HepG2 (cell line): ENCODE data around the gene RABGAP1L. TPM values are rescaled to one million over a fixed set of nuclear protein-coding genes. Genes with fewer than 3 reads are reported as not detected.

Experiments
- ATAC-seq: fragments of 200-7000 bp; cut with Tn5 transposase; 3 replicates; pipeline ENCODE4 v1.9.1; 2020; ENCODE audit warnings: mild to moderate bottlenecking, moderate library complexity
- BruUV-seq: library from RNA; stranded (reverse); fragments of 400-500 nt; replicated peaks from 2 replicates; lab custom pipeline; 2021; lab: Mats Ljungman, UMichigan
- CTCF ChIA-PET: fragments of 300-600 bp; formaldehyde crosslinking; extraction: SDS; loops from one replicate; lab custom pipeline; 2021; ENCODE audit warnings: low total read pairs, inconsistent platforms, low intra/inter-chr PET ratio; lab: Yijun Ruan, JAX
- POLR2A ChIA-PET: fragments of 350-600 bp; sonication (Branson Sonifier 250); formaldehyde crosslinking; loops from one replicate; lab custom pipeline; 2020; ENCODE audit warnings: antibody characterized with exemption, inconsistent platforms; lab: Yijun Ruan, JAX
- DNase-seq: peaks from one replicate; pipeline ENCODE4 v3.0.0-alpha.2; 2015; ENCODE audit warnings: low spot score
- FAIRE-seq: peaks from 3 replicates; lab custom pipeline; 2011; peaks lifted over from hg19 to GRCh38; lab: Jason Lieb, UNC
- H2AFZ ChIP-seq: one replicate; pipeline ENCODE4 v1.6.1; 2011; ENCODE audit warnings: low read length, inconsistent platforms
- H3K27ac ChIP-seq: fragments of 300-600 bp; 3 replicates; pipeline ENCODE4 v1.8.0; 2011; ENCODE audit warnings: mixed run types, mild to moderate bottlenecking, mixed read lengths, low read length, inconsistent platforms; ENCODE audit not compliant: insufficient read depth; ENCODE audit errors: extremely low read length
- H3K27me3 ChIP-seq, 2 experiments: fragments of 200-600 bp in 1 of 2; 2 replicates in 1 of 2; 3 replicates in 1 of 2; pipeline versions ENCODE4 v1.6.0 to v1.8.0; 2011; ENCODE audit warnings: low read length in 2 of 2, mild to moderate bottlenecking in 2 of 2, moderate library complexity in 2 of 2, inconsistent platforms in 1 of 2; ENCODE audit not compliant: insufficient read depth in 2 of 2, control insufficient read depth in 1 of 2
- H3K36me3 ChIP-seq, 2 experiments: fragments of 200-600 bp in 1 of 2; replicated peaks in 1 of 2; 2 replicates in 1 of 2; 3 replicates in 1 of 2; pipeline versions ENCODE4 v1.5.1 to v1.8.0; 2011; ENCODE audit warnings: low read length in 2 of 2, inconsistent platforms in 1 of 2; ENCODE audit not compliant: insufficient read depth in 2 of 2, control insufficient read depth in 1 of 2
- H3K4me1 ChIP-seq: 2 replicates; pipeline ENCODE4 v1.5.1; 2012; ENCODE audit warnings: low read length, inconsistent platforms; ENCODE audit not compliant: insufficient read depth
- H3K4me2 ChIP-seq: 2 replicates; pipeline ENCODE4 v1.6.0; 2011; ENCODE audit warnings: low read depth, low read length, inconsistent platforms
- H3K4me3 ChIP-seq, 3 experiments: fragments of 200-600 bp in 1 of 3; sonication (generic), shearing (Covaris generic) in 1 of 3; replicated peaks in 1 of 3; 2 replicates each; pipeline ENCODE4 v1.5.1; 2011 to 2016; ENCODE audit warnings: low read length in 3 of 3, inconsistent platforms in 2 of 3, low read depth in 2 of 3, mild to moderate bottlenecking in 2 of 3, control low read depth in 1 of 3, mixed read lengths in 1 of 3; ENCODE audit not compliant: insufficient read depth in 1 of 3
- H3K79me2 ChIP-seq: one replicate; pipeline ENCODE4 v1.6.1; 2011; ENCODE audit warnings: low read length, inconsistent platforms; ENCODE audit not compliant: insufficient read depth
- H3K9ac ChIP-seq: 2 replicates; pipeline ENCODE4 v1.6.0; 2011; ENCODE audit warnings: mild to moderate bottlenecking, low read depth, low read length, inconsistent platforms; ENCODE audit not compliant: insufficient read depth
- H3K9me3 ChIP-seq: 2 replicates; pipeline ENCODE4 v1.5.1; 2012; ENCODE audit warnings: mild to moderate bottlenecking, low read length
- H4K20me1 ChIP-seq: 2 replicates; pipeline ENCODE4 v1.6.0; 2011; ENCODE audit warnings: inconsistent platforms, mild to moderate bottlenecking, low read length, moderate library complexity; ENCODE audit not compliant: insufficient read depth
- FOSL2 ChIP-seq: sonication (generic); formaldehyde crosslinking; IDR thresholded peaks from 2 replicates; pipeline ENCODE4 v1.4.0; 2020; ENCODE audit warnings: missing genetic modification reagents
- HOXA9 ChIP-seq: sonication (generic); formaldehyde crosslinking; IDR thresholded peaks from 2 replicates; pipeline ENCODE4 v1.8.1; 2022; ENCODE audit warnings: missing genetic modification reagents, mild to moderate bottlenecking, moderate library complexity, borderline replicate concordance
- HOXD1 ChIP-seq: sonication (generic); formaldehyde crosslinking; IDR thresholded peaks from 2 replicates; pipeline ENCODE4 v1.5.0; 2020; ENCODE audit warnings: missing genetic modification reagents
- MAFF ChIP-seq: IDR thresholded peaks from 2 replicates; pipeline ENCODE4 v1.6.1; 2011; ENCODE audit warnings: low read depth, low read length, improper control_type of control experiment
- MIER3 ChIP-seq: IDR thresholded peaks from 2 replicates; pipeline ENCODE4 v1.6.1; 2016; ENCODE audit warnings: missing compliant biosample characterization, borderline replicate concordance
- PBX3 ChIP-seq: sonication (generic); formaldehyde crosslinking; IDR thresholded peaks from 2 replicates; pipeline ENCODE4 v1.8.1; 2023; ENCODE audit warnings: missing genetic modification reagents, inconsistent platforms, borderline replicate concordance
- SYNCRIP ChIP-seq: fragments of 200-400 bp; formaldehyde crosslinking; IDR thresholded peaks from 2 replicates; pipeline ENCODE4 v1.6.1; 2018; ENCODE audit warnings: mild to moderate bottlenecking, low read depth, low read length; ENCODE audit not compliant: insufficient read depth
- ZBTB37 ChIP-seq: sonication (generic); formaldehyde crosslinking; IDR thresholded peaks from 2 replicates; pipeline ENCODE4 v1.4.0; 2020; ENCODE audit warnings: mild to moderate bottlenecking, missing genetic modification reagents
- ZBTB49 ChIP-seq: sonication (generic); formaldehyde crosslinking; IDR thresholded peaks from 2 replicates; pipeline ENCODE4 v1.4.0; 2020; ENCODE audit warnings: missing genetic modification reagents, borderline replicate concordance
- ZNF317 ChIP-seq: sonication (generic); formaldehyde crosslinking; IDR thresholded peaks from 2 replicates; pipeline ENCODE4 v1.5.0; 2020; ENCODE audit warnings: mild to moderate bottlenecking, missing genetic modification reagents
- ZNF782 ChIP-seq: sonication (generic); formaldehyde crosslinking; IDR thresholded peaks from 2 replicates; pipeline ENCODE4 v1.4.0; 2020; ENCODE audit warnings: missing genetic modification reagents, mild to moderate bottlenecking, borderline replicate concordance
- WGBS: methylation state at CpG from one replicate; pipeline ENCODE4 v1.1.6; 2017; ENCODE audit warnings: low lambda C conversion rate; 5-methylcytosine and 5-hydroxymethylcytosine counted together
- in situ Hi-C: cut with HindIII; loops from 2 replicates; pipeline ENCODE4 v1.10.0; 2017; ENCODE audit warnings: low pct_unique_long_range_greater_than_20kb; ENCODE audit not compliant: extremely low pct_ligation_motif_present
- intact Hi-C: fragments of 100-400 bp; cut with micrococcal nuclease; formaldehyde crosslinking; loops from one replicate; pipeline ENCODE4 v1.10.0; 2022; ENCODE audit not compliant: unreplicated experiment
- polyA plus RNA-seq, 8 experiments: library from polyadenylated mRNA; depleted of rRNA in 3 of 8; stranded (reverse) in 7 of 8; unstranded in 1 of 8; fragments of >200 nt; fragmentation: Illumina TruSeq in 4 of 8; extraction: Trizol in 4 of 8; gene quantifications; 2 replicates each; pipeline versions ENCODE4 v1.2.1 to v1.2.3, GENCODE V29; 2011 to 2016; ENCODE audit warnings: low read depth in 4 of 8, missing spikeins in 1 of 8, mixed read lengths in 1 of 8; ENCODE audit not compliant: insufficient read depth in 1 of 8
- total RNA-seq, 5 experiments: library from RNA; depleted of rRNA; stranded (reverse); fragments of >200 nt; fragmentation: Illumina TruSeq; extraction: Trizol; gene quantifications; 2 replicates each; pipeline ENCODE4 v1.2.3, GENCODE V29; 2016; ENCODE audit warnings: low read depth in 1 of 5

The RABGAP1L gene
- total and polyA plus RNA-seq, 2 of the 13 experiments (the other 11 are each of a cell fraction or from before 2014, with no cell fraction given), result 7.9 to 22.6 TPM

DNA sequence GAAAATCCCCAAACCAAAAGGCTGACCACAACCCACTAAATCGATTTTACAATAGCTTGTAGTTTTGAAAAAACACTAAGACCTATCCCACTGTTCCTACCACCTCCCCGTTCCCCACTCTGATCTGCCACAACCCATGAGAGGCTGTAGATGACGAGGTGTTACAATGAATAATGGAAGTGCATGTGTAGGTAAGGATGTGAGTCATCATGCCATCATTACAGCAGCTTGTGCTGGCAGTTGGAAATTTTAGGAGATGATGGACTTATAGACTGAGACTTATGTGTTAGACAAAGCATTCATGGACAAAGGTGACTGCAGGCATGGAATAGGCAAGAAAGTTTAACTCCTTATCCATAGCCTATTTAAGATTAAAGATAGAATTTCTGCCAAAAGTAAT, 655.7 kb downstream of the RABGAP1L start:
- no TSS peak for BruUV-seq
- Histone ChIP-seq H4K20me1 (peaks cover 5% of the 10 kb centered on the region; the same call in 1 of the 2 replicates), H3K9ac (no peak overlapping the region), H3K4me2 (no peak overlapping the region), H3K36me3 (no peaks in the 10 kb centered on the region), H3K27ac (no peak overlapping the region), H3K4me3 (no peak overlapping the region), H3K27me3 (no peaks in the 10 kb centered on the region), H3K4me1 (peaks cover 16% of the 10 kb centered on the region), H2AFZ (no peak overlapping the region), H3K9me3 (no peaks in the 10 kb centered on the region), H3K79me2 (no peaks in the 10 kb centered on the region)
- intact Hi-C loops (no loop called here), in situ Hi-C loops (no loop called here)
- no peak for TF ChIP-seq PBX3 (CRISPR knock-in tag)
- TF ChIP-seq MIER3 (CRISPR knock-in tag), result no peak
- no peak for TF ChIP-seq MAFF
- TF ChIP-seq FOSL2 (CRISPR knock-in tag), result peak; percentile 59
- CTCF ChIA-PET, result no interaction called here
- POLR2A ChIA-PET, result no interaction called here
- WGBS, result 85% methylated on average over 3 of the region's 3 CpGs
- FAIRE-seq (no peak), DNase-seq (peak; percentile 35), ATAC-seq (no peak)

GRCh38 chr1:174815474-174815908, 656.2 kb downstream of the RABGAP1L start:
- H3K4me1 ChIP-seq, result peaks cover 16% of the 10 kb centered on the region
- POLR2A ChIA-PET, result no interaction called here
- no TSS peak for BruUV-seq
- no peak overlapping the region for H3K9ac ChIP-seq
- DNase-seq (no peak), ATAC-seq (no peak), FAIRE-seq (no peak)
- no peaks in the 10 kb centered on the region for H3K36me3 ChIP-seq
- no peaks in the 10 kb centered on the region for H3K27me3 ChIP-seq
- intact Hi-C loops (no loop called here), in situ Hi-C loops (no loop called here)
- H3K79me2 ChIP-seq, result no peaks in the 10 kb centered on the region
- CTCF ChIA-PET, result no interaction called here
- H3K9me3 ChIP-seq, result no peaks in the 10 kb centered on the region
- no peak overlapping the region for H2AFZ ChIP-seq
- no peak overlapping the region for H3K4me2 ChIP-seq
- H3K27ac ChIP-seq, result no peak overlapping the region
- H4K20me1 ChIP-seq, result peaks cover 5% of the 10 kb centered on the region; the same call in 1 of the 2 replicates
- H3K4me3 ChIP-seq, result no peak overlapping the region
- TF ChIP-seq SYNCRIP (no peak), ZNF782 (CRISPR knock-in tag) (no peak), ZNF317 (CRISPR knock-in tag) (no peak), ZBTB37 (no peak), HOXA9 (CRISPR knock-in tag) (no peak), HOXD1 (CRISPR knock-in tag) (no peak), MAFF (no peak), ZBTB49 (CRISPR knock-in tag) (no peak)
